Measurements from ENCODE around the gene PPL.
"Not testable (repeated sequence)": the region's sequence is repeated elsewhere in the genome, so short reads cannot be mapped to it uniquely, and the experiment has no call there.

The PPL gene

GRCh38 chr16:4936991-4937781, at the start of gene PPL:
TSS of gene PPL (minus strand) at chr16:4937148. CDS start at chr16:4937045, 103 bp downstream.
- DNase-seq (ENCODE audit: low spot score), result no peak

- DNase-seq (ENCODE audit: low spot score), result no peak
Measured at GRCh38 chr16:4984174-4984990, 47.4 kb upstream of the PPL start.

GRCh38 chr16:4982056-4982867, 45.3 kb upstream of the PPL start:
- DNase-seq (ENCODE audit: low spot score), result no peak

GRCh38 chr16:4981473-4981872, 44.5 kb upstream of the PPL start:
- no peak for DNase-seq (ENCODE audit: low spot score)

GRCh38 chr16:4980691-4981090, 43.7 kb upstream of the PPL start:
- no peak for DNase-seq (ENCODE audit: low spot score)

GRCh38 chr16:4979736-4980660, 43.0 kb upstream of the PPL start:
- DNase-seq (ENCODE audit: low spot score), result no peak

- no peak for DNase-seq (ENCODE audit: low spot score)
Measured at GRCh38 chr16:4979164-4979563, 42.2 kb upstream of the PPL start.

- DNase-seq (ENCODE audit: low spot score), result no peak
Measured at GRCh38 chr16:4976611-4977145, 39.7 kb upstream of the PPL start.

- no peak for DNase-seq (ENCODE audit: low spot score)
Measured at GRCh38 chr16:4976079-4976478, 39.1 kb upstream of the PPL start.

- DNase-seq (ENCODE audit: low spot score), result no peak
Measured at GRCh38 chr16:4972938-4973587, 36.1 kb upstream of the PPL start.

GRCh38 chr16:4970010-4970409, 33.1 kb upstream of the PPL start:
- no peak for DNase-seq (ENCODE audit: low spot score)

GRCh38 chr16:4968879-4969483, 32.0 kb upstream of the PPL start:
- DNase-seq (ENCODE audit: low spot score), result no peak

GRCh38 chr16:4968278-4968677, 31.3 kb upstream of the PPL start:
- not testable (repeated sequence) for DNase-seq (ENCODE audit: low spot score)

- DNase-seq (ENCODE audit: low spot score), result no peak
Measured at GRCh38 chr16:4966736-4967453, 29.9 kb upstream of the PPL start.

- DNase-seq (ENCODE audit: low spot score), result not testable (repeated sequence)
Measured at GRCh38 chr16:4963527-4963926, 26.6 kb upstream of the PPL start.

- DNase-seq (ENCODE audit: low spot score), result no peak
Measured at GRCh38 chr16:4962716-4963115, 25.8 kb upstream of the PPL start.

GRCh38 chr16:4960579-4960978, 23.6 kb upstream of the PPL start:
- no peak for DNase-seq (ENCODE audit: low spot score)

- no peak for DNase-seq (ENCODE audit: low spot score)
Measured at GRCh38 chr16:4958510-4959438, 21.8 kb upstream of the PPL start.
